ENCODE results near the gene STIL. TPM values are rescaled to one million over a fixed set of nuclear protein-coding genes. Genes with fewer than 3 reads are reported as not detected.
"Not testable (repeated sequence)": the region's sequence is repeated elsewhere in the genome, so short reads cannot be mapped to it uniquely, and the experiment has no call there.

Gene STIL
- total and polyA plus RNA-seq, 12 donors = 0.22 to 2.1 (median 0.62) TPM

DNA sequence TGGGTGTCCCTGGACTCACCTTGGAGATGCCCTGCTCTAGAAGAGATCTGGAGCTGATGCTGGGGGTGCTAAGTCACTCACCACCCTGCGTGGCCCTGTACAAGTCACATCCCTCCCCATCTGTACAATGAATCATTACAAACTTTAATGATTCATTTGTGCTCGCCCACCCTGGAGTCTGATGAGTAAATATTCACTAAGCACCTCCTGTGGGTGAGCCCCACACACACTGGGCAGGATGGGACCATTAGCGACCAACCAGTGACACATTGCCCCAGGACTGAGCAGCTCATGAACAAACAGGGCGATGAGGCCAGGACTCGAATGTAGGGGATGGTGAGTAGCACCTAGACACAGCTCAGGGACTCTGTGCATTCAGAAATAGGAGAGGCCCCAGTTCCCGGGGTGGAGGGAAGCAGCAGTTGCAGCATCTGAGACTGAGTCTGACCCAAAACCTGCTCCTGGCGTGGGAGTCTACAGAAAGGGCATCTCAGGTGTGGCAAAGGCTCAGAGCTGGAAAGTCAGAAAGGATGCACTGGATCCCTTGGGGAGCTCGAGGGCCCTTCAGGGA lies 106.1 kb downstream of the STIL start:
- Histone ChIP-seq H3K27me3 (peaks cover 0 to 41% (median 7%) of the 10 kb centered on the region in 7 donors), H3K27ac (no peak overlapping the region), H3K4me3 (no peak overlapping the region), H3K9me3 (peaks cover 0 to 7% (median 0%) of the 10 kb centered on the region in 11 donors), H3K4me1 (peaks cover 0 to 41% (median 20%) of the 10 kb centered on the region in 9 donors), H3K36me3 (no peaks in the 10 kb centered on the region)
- TF ChIP-seq, protein P1, sequence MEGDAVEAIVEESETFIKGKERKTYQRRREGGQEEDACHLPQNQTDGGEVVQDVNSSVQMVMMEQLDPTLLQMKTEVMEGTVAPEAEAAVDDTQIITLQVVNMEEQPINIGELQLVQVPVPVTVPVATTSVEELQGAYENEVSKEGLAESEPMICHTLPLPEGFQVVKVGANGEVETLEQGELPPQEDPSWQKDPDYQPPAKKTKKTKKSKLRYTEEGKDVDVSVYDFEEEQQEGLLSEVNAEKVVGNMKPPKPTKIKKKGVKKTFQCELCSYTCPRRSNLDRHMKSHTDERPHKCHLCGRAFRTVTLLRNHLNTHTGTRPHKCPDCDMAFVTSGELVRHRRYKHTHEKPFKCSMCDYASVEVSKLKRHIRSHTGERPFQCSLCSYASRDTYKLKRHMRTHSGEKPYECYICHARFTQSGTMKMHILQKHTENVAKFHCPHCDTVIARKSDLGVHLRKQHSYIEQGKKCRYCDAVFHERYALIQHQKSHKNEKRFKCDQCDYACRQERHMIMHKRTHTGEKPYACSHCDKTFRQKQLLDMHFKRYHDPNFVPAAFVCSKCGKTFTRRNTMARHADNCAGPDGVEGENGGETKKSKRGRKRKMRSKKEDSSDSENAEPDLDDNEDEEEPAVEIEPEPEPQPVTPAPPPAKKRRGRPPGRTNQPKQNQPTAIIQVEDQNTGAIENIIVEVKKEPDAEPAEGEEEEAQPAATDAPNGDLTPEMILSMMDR (IDR thresholded peaks at IDR 0.05) = no peak
- WGBS, 2 donors = 69 to 72% methylated on average over 8 of the region's 8 CpGs
- ATAC-seq (no peak), DNase-seq (no peak)
- intact Hi-C loops (cut with DNase I) = no loop called here

DNA sequence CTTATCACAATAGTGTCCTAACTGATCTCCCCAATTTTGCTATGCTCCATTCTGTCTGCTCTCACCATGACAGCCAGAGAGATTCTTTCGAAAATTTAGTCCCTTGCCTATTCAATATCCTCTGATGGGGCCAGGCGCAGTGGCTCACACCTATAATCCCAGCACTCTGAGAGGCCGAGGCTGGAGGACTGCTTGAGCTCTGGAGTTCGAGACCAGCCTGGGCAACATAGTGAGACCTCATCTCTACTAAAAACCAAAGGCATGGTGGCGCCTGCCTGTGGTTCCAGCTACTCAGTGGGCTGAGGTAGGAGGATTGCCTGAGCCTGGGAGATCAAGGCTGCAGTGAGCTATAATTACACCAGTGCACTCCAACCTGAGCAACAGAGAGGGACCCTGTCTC lies 108.0 kb downstream of the STIL start:
- H3K36me3 ChIP-seq = no peaks in the 10 kb centered on the region
- intact Hi-C loops (cut with DNase I) = no loop called here
- DNase-seq = no peak
- peaks cover 0 to 37% (median 7%) of the 10 kb centered on the region in 7 donors for H3K27me3 ChIP-seq
- H3K9me3 ChIP-seq = peaks cover 0 to 9% (median 0%) of the 10 kb centered on the region in 11 donors
- ATAC-seq = no peak
- no peak overlapping the region for H3K4me3 ChIP-seq
- TF ChIP-seq, protein P1 (IDR thresholded peaks at IDR 0.05) = no peak
- WGBS, 2 donors = 90 to 94% methylated on average over 5 of the region's 5 CpGs
- H3K4me1 ChIP-seq = peaks cover 0 to 22% (median under 1%) of the 10 kb centered on the region in 9 donors
- H3K27ac ChIP-seq = no peak overlapping the region

DNA sequence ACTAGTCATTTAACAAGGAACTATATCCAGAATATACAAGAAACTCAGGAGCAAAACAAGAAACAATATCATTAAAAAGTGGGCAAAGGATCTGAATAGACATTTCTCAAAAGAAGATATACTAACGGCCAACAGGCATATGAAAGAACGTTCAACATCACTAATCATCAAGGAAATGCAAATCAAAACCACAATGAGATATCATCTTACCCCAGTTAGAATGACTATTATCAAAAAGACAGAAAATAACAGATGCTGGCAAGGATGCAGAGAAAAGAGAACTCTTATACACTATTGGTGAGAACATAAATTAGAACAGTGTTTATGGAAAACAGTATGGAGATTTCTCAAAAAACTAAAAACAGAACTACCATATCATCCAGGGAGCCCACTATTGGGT lies 110.4 kb downstream of the STIL start:
- not testable (repeated sequence) for H3K36me3 ChIP-seq, ATAC-seq, H3K9me3 ChIP-seq, DNase-seq, H3K4me3 ChIP-seq, H3K27ac ChIP-seq, H3K4me1 ChIP-seq
- intact Hi-C loops (cut with DNase I) = loop anchor here in 1 of 10 donors (5.0 kb wide), 1 partner anchor 49 kb away; no protein-coding TSS in a partner anchor
- WGBS, 2 donors = 52 to 57% methylated on average over 2 of the region's 2 CpGs
- H3K27me3 ChIP-seq = peaks cover 0 to 33% (median 0%) of the 10 kb centered on the region in 7 donors

DNA sequence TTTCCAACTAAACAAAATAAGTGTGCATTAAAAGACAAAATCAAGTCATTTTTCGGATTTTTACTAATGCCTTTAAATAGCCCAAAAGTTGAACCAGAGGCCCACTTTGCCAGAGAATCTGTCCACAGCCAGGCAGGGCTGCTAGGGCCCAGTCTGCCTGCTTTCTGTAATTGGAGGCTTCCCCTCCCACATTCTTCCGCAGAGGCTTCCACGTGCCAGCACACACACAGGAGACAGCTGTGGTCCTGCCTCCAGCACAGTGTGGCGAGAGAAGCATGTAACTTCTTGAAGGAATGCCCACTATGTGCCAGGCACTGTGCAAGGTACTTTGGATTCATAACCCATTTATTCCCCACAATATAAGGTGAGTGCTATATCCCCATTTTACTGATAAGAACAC lies 112.8 kb downstream of the STIL start:
- Histone ChIP-seq H3K27ac (no peak overlapping the region), H3K4me1 (peaks cover 0 to 7% (median 0%) of the 10 kb centered on the region in 9 donors), H3K9me3 (peaks cover 0 to 9% (median 0%) of the 10 kb centered on the region in 11 donors), H3K27me3 (peaks cover 0 to 41% (median 0%) of the 10 kb centered on the region in 7 donors), H3K36me3 (no peaks in the 10 kb centered on the region), H3K4me3 (no peak overlapping the region)
- DNase-seq (no peak), ATAC-seq (no peak)
- intact Hi-C loops (cut with DNase I) = loop anchor here in 1 of 10 donors (5.0 kb wide), 1 partner anchor 51 kb away; no protein-coding TSS in a partner anchor
- TF ChIP-seq, protein P1 (IDR thresholded peaks at IDR 0.05) = no peak
- WGBS, 2 donors = 22 to 34% methylated on average over 4 of the region's 4 CpGs

Other genes starting within 250 kb of the STIL start
- under 1 TPM in 6 of 10 donors, not detected in 4; 0.12 to 0.70 (median 0.43) TPM for gene CYP4Z1, start 246.9 kb downstream of the STIL start, total RNA-seq
- gene CYP4Z1, start 246.9 kb downstream of the STIL start, polyA plus RNA-seq = 1 to 10 TPM in 1 of 2 donors, under 1 TPM in 1; 0.09 to 2.9 TPM
- not detected for gene CYP4A22, start 176.7 kb downstream of the STIL start, total RNA-seq
- gene CYP4A22, start 176.7 kb downstream of the STIL start, polyA plus RNA-seq = not detected
- under 1 TPM in 2 of 10 donors, not detected in 8; 0.44 to 0.78 TPM for gene PDZK1IP1, start 124.1 kb downstream of the STIL start, total RNA-seq
- under 1 TPM; 0.23 to 0.51 TPM for gene PDZK1IP1, start 124.1 kb downstream of the STIL start, polyA plus RNA-seq
- 1 to 10 TPM; 1.8 to 5.0 (median 4.0) TPM for gene TAL1, start 81.9 kb downstream of the STIL start, total RNA-seq
- 1 to 10 TPM; 2.4 to 7.4 TPM for gene TAL1, start 81.9 kb downstream of the STIL start, polyA plus RNA-seq
- 10 to 100 TPM; 63.4 to 81.5 (median 75.6) TPM for gene CMPK1, start 19.6 kb upstream of the STIL start, total RNA-seq
- gene CMPK1, start 19.6 kb upstream of the STIL start, polyA plus RNA-seq = 10 to 100 TPM; 41.4 to 41.7 TPM
- gene FOXE3, start 102.1 kb upstream of the STIL start, total RNA-seq = not detected
- under 1 TPM in 1 of 2 donors, not detected in 1; 0.03 TPM for gene FOXE3, start 102.1 kb upstream of the STIL start, polyA plus RNA-seq
- gene FOXD2, start 123.9 kb upstream of the STIL start, total RNA-seq = under 1 TPM in 4 of 10 donors, not detected in 6; 0.05 to 0.14 (median 0.07) TPM
- gene FOXD2, start 123.9 kb upstream of the STIL start, polyA plus RNA-seq = under 1 TPM in 1 of 2 donors, not detected in 1; 0.01 TPM